HT1080 (cell line): ENCODE results near the gene GPR15LG. TPM values are rescaled to one million over a fixed set of nuclear protein-coding genes. Genes with fewer than 3 reads are reported as not detected.
"Not testable (repeated sequence)": the region's sequence is repeated elsewhere in the genome, so short reads cannot be mapped to it uniquely, and the experiment has no call there.

ENCODE experiments used
- DNase-seq: peaks from one replicate; pipeline ENCODE4 v3.0.0-alpha.2; 2015; ENCODE audit warnings: low read depth
- total RNA-seq: library from RNA; depleted of rRNA; stranded (reverse); fragments of >200 nt; shearing (Covaris generic); gene quantifications from 2 replicates; pipeline ENCODE4 v1.2.3, GENCODE V29; 2014

Gene GPR15LG
- total RNA-seq, 1 experiment from 2014 or later, result not detected

- no peak for DNase-seq
These were observed 9.2 kb upstream of the GPR15LG start for GRCh38 chr10:84164442-84164841.

GRCh38 chr10:84166620-84167288 lies 6.8 kb upstream of the GPR15LG start:
- DNase-seq, result no peak

GRCh38 chr10:84167289-84167653 lies 6.3 kb upstream of the GPR15LG start:
- DNase-seq, result not testable (repeated sequence)

GRCh38 chr10:84168382-84168781 lies 5.2 kb upstream of the GPR15LG start:
- DNase-seq, result not testable (repeated sequence)

GRCh38 chr10:84171237-84171636 lies 2.4 kb upstream of the GPR15LG start:
- not testable (repeated sequence) for DNase-seq

- not testable (repeated sequence) for DNase-seq
These were observed 1.7 kb upstream of the GPR15LG start for GRCh38 chr10:84171700-84172466.

- no peak for DNase-seq
These were observed 889 bp upstream of the GPR15LG start for GRCh38 chr10:84172467-84173356.

GRCh38 chr10:84175436-84175835 lies 1.8 kb downstream of the GPR15LG start:
- no peak for DNase-seq

GRCh38 chr10:84176351-84176750 lies 2.8 kb downstream of the GPR15LG start:
- DNase-seq, result no peak

- DNase-seq, result no peak
These were observed 3.4 kb downstream of the GPR15LG start for GRCh38 chr10:84176836-84177474.

GRCh38 chr10:84177541-84178141 lies 4.0 kb downstream of the GPR15LG start:
- no peak for DNase-seq

- DNase-seq, result no peak
These were observed 4.6 kb downstream of the GPR15LG start for GRCh38 chr10:84178160-84178609.

GRCh38 chr10:84179059-84179710 lies 5.6 kb downstream of the GPR15LG start:
- peak; percentile 58 for DNase-seq

GRCh38 chr10:84180386-84180785 lies 6.8 kb downstream of the GPR15LG start:
- not testable (repeated sequence) for DNase-seq

- no peak for DNase-seq
These were observed 8.0 kb downstream of the GPR15LG start for GRCh38 chr10:84181631-84182030.

GRCh38 chr10:84184517-84184916 lies 10.9 kb downstream of the GPR15LG start:
- no peak for DNase-seq

- no peak for DNase-seq
These were observed 12.1 kb downstream of the GPR15LG start for GRCh38 chr10:84185526-84186175.

GRCh38 chr10:84188815-84189214 lies 15.2 kb downstream of the GPR15LG start:
- no peak for DNase-seq

- DNase-seq, result no peak
These were observed 17.0 kb downstream of the GPR15LG start for GRCh38 chr10:84190621-84191020.

- no peak for DNase-seq
These were observed 17.5 kb downstream of the GPR15LG start for GRCh38 chr10:84191106-84191505.
